GM19467 (cell line): ENCODE data around the gene LMOD2.
A peak's percentile ranks its signal among the peaks of the same experiment; 100 is the strongest.
"Not testable (repeated sequence)": the region's sequence is repeated elsewhere in the genome, so short reads cannot be mapped to it uniquely, and the experiment has no call there.

Experiments
- ATAC-seq: cut with Tn5 transposase; IDR thresholded peaks from one replicate; pipeline ENCODE4 v1.9.1; 2021; ENCODE audit warnings: mild to moderate bottlenecking, moderate library complexity; ENCODE audit not compliant: unreplicated experiment

The LMOD2 gene

GRCh38 chr7:123655614-123656013 lies at the start of gene LMOD2:
LMOD2 (plus strand) TSS chr7:123655866; CDS start chr7:123655964, 98 bp downstream.
- ATAC-seq, result no peak

GRCh38 chr7:123607423-123607975 lies 48.2 kb upstream of the LMOD2 start:
- ATAC-seq, result no peak

- no peak for ATAC-seq
These were observed 46.4 kb upstream of the LMOD2 start for GRCh38 chr7:123608991-123609882.

GRCh38 chr7:123609883-123610239 lies 45.8 kb upstream of the LMOD2 start:
- ATAC-seq, result no peak

GRCh38 chr7:123612024-123612423 lies 43.6 kb upstream of the LMOD2 start:
- no peak for ATAC-seq

GRCh38 chr7:123615344-123615743 lies 40.3 kb upstream of the LMOD2 start:
- ATAC-seq, result no peak

- no peak for ATAC-seq
These were observed 39.4 kb upstream of the LMOD2 start for GRCh38 chr7:123616223-123616622.

- no peak for ATAC-seq
These were observed 34.0 kb upstream of the LMOD2 start for GRCh38 chr7:123621707-123622106.

- no peak for ATAC-seq
These were observed 32.8 kb upstream of the LMOD2 start for GRCh38 chr7:123622660-123623386.

GRCh38 chr7:123624527-123625183 lies 31.0 kb upstream of the LMOD2 start:
- peak; percentile 96 for ATAC-seq

- no peak for ATAC-seq
These were observed 30.4 kb upstream of the LMOD2 start for GRCh38 chr7:123625254-123625653.

- ATAC-seq, result no peak
These were observed 27.8 kb upstream of the LMOD2 start for GRCh38 chr7:123627851-123628250.

GRCh38 chr7:123628829-123629228 lies 26.8 kb upstream of the LMOD2 start:
- ATAC-seq, result no peak

GRCh38 chr7:123629281-123629680 lies 26.4 kb upstream of the LMOD2 start:
- no peak for ATAC-seq

GRCh38 chr7:123632808-123633207 lies 22.9 kb upstream of the LMOD2 start:
- no peak for ATAC-seq

GRCh38 chr7:123633553-123633952 lies 22.1 kb upstream of the LMOD2 start:
- no peak for ATAC-seq

GRCh38 chr7:123634011-123634573 lies 21.6 kb upstream of the LMOD2 start:
- not testable (repeated sequence) for ATAC-seq

- ATAC-seq, result peak; percentile 63
These were observed 19.9 kb upstream of the LMOD2 start for GRCh38 chr7:123635551-123636359.

- no peak for ATAC-seq
These were observed 18.5 kb upstream of the LMOD2 start for GRCh38 chr7:123637203-123637602.

- ATAC-seq, result no peak
These were observed 17.8 kb upstream of the LMOD2 start for GRCh38 chr7:123637878-123638277.
